ENCODE results near the gene ORAI3.

ORAI3 gene

GRCh38 chr16:30948667-30949649 lies at the start of gene ORAI3:
Gene ORAI3 (plus strand): TSS chr16:30949068. CDS start chr16:30949290, 222 bp downstream.
- DNase-seq (ENCODE audit: low read depth), result peak; percentile 74

- DNase-seq (ENCODE audit: low read depth), result no peak
Observed at GRCh38 chr16:30899794-30900193, 49.1 kb upstream of the ORAI3 start.

DNA sequence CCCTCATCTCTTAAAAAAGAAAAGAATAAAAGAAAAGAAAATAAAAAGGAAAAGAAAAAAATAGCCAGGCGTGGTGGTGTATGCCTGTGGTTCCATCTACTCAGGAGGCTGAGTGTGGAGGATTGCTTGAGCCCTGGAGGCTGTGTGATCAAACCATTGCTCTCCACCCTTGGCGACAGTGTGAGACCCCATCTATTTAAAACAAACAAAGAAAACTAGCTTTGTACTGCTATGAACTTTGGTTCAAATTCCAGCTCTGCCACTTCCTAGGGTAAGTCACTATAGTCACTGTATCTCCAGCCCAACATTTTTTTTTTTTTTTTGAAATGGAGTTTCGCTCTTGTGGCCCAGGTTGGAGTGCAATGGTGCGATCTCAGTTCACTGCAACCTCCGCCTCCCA lies 48.3 kb upstream of the ORAI3 start:
- DNase-seq (ENCODE audit: low read depth), result no peak

DNA sequence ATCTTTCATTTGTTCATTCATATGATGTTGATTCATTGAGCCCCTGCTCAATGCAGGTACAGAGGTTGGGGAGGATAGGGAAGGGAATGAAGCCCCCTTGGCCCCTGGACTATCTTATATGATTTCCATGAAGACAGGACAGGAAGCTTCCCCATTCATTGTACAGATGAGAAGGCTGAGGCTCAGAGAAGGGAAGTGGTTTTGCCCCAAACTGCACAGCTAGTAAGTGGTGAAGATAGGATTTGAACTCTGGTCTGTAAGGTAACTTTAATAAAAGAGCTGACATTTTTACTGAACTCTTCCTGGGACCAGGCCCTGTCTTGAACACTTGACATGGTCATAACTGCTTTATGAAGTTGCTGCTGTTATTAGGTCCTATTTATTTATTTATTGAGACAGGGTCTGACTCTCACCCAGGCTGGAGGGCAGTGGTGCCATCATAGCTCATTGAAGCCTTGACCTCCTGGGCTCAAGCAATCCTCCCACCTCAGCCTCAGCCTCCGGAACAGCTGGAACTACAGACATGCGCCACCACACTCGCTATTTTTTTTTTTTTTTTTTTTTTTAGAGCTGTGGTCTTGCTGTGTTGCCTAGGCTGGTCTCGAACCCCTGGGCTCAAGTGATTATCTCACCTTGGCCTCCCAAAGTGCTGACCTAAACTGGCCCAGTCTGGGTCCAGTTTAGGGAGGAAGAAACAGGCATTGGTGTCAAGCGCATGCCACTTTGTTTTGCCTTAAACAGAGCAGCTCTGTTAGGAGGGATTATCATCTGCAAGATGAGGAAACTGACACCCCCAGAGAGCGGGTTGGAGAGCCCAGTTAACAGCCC lies 47.5 kb upstream of the ORAI3 start:
- no peak for DNase-seq (ENCODE audit: low read depth)

GRCh38 chr16:30902029-30902972 lies 46.6 kb upstream of the ORAI3 start:
- peak; percentile 72 for DNase-seq (ENCODE audit: low read depth)

GRCh38 chr16:30903002-30903401 lies 45.9 kb upstream of the ORAI3 start:
- DNase-seq (ENCODE audit: low read depth), result no peak

- DNase-seq (ENCODE audit: low read depth), result peak; percentile 64
Observed at GRCh38 chr16:30903596-30903995, 45.3 kb upstream of the ORAI3 start.

GRCh38 chr16:30904114-30904780 lies 44.6 kb upstream of the ORAI3 start:
- no peak for DNase-seq (ENCODE audit: low read depth)

DNA sequence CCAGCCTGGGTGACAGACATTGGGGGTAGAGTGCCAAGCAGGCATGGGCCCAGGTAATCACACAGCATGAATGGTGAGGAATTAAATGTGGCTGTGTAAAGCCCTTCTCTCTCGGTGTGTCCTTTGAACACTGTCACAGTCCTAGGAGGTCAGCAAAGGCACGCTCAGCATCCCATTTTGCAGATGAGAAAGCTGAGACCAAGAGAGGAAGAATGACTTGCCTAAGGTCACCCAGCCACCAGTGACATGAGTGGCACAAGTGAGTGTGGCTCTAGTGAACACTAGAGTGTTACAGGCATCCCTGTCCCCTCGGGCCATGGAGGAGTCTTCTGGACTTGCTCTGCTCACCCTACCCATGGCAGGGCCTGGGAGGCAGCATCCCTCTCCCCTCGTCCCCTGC lies 41.8 kb upstream of the ORAI3 start:
- DNase-seq (ENCODE audit: low read depth), result no peak

GRCh38 chr16:30910427-30911029 lies 38.3 kb upstream of the ORAI3 start:
- DNase-seq (ENCODE audit: low read depth), result no peak

- no peak for DNase-seq (ENCODE audit: low read depth)
Observed at GRCh38 chr16:30912794-30913412, 36.0 kb upstream of the ORAI3 start.

DNA sequence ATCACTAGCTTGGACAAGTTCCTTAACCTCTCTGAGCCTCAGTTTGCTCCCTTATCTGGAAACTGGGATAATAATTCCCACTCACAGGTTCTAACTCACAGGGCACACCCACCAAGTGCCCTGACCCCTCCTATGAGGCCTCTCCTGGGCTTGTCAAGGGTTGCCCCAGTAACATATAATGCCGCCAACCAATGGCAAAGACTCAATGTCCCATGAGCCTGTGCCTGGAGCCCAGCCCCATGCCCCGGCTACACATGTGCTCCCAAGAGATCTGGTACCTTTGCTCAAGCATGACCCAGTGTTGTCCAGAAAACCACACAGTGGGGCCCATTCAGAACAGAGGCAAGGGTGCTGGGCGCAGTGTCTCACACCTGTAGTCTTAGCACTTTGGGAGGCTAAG lies 34.0 kb upstream of the ORAI3 start:
- no peak for DNase-seq (ENCODE audit: low read depth)

GRCh38 chr16:30918614-30919013 lies 30.3 kb upstream of the ORAI3 start:
- no peak for DNase-seq (ENCODE audit: low read depth)

GRCh38 chr16:30920891-30921290 lies 28.0 kb upstream of the ORAI3 start:
- no peak for DNase-seq (ENCODE audit: low read depth)

DNA sequence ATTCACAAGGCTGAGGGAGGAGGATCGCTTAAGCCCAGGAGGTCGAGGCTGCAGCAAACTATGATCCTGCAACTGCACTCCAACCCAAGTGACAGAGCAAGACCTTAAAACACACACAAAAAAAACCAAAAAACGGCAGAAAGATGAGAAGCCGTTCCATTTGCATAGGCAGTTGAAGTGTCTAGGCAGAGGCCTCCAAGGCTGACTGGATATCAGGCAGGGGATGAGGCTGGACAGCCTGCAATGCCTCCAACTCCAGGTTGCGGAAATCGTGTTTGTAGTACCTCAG lies 27.5 kb upstream of the ORAI3 start:
- DNase-seq (ENCODE audit: low read depth), result no peak

GRCh38 chr16:30921748-30922419 lies 27.0 kb upstream of the ORAI3 start:
- DNase-seq (ENCODE audit: low read depth), result peak; percentile 90

DNA sequence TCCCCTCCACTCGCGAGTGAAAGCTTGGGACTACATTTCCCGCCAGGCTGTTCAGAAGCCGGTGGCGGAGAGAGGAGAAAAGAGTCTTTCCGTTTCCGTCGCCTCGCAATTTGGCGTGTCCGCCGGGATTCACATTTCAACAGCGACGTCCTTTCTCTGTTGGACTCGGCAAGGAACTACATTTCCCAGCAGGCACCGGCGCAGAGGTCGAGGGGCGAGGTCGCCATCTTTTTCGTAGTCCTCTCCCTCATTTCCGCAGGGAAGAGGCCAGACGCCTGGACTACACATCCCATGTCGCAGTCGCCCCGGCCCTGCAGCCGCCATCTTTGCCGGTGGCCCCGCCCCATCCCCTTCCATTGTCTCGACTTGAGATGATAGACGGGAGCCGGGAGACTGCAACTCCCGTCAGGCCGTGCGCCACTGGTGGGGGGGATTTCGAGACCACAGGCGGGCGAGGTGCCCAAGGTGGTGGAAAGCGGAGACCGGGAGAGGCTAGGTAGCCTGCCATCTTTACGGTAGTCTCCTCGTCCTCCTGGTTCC lies 26.4 kb upstream of the ORAI3 start:
- peak; percentile 100 for DNase-seq (ENCODE audit: low read depth)

GRCh38 chr16:30922960-30923535 lies 25.8 kb upstream of the ORAI3 start:
- peak; percentile 100 for DNase-seq (ENCODE audit: low read depth)

DNA sequence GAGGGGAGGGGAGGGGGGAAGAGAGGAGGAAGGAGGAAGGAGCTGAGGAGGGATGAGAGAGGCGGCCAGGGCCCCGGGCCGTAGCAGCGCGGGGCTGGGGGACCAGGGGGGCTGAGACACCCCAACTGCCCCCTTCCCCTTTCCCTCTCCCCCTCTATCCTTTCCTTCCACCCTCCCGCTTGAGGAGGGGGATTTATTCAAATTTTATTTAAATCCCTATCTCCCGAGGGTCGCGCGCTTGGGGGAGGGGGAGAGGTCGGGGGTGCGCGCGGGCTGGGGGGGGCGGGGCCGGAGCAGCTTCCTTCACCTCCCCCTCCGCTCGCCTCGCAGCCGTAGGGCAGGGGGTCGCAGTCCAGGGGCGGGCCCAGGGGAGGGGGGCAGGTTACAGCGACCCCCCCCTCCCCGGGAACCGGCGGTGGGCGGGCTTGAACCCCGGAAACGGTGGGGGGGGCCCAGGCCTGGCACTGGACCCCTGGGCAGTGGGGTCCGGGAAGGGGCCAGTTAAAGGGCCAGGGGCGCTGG lies 25.3 kb upstream of the ORAI3 start, which contains the start of gene FBXL19:
TSS of gene FBXL19 (plus strand) at position 19 of the 522 bp plus-strand sequence. CDS start 2,183 bp downstream, outside the sequence.
- DNase-seq (ENCODE audit: low read depth), result no peak

All from EH (cell line).